Mesothelial cell of epicardium (in vitro differentiated cells): ENCODE data around the gene CDH4. TPM values are rescaled to one million over a fixed set of nuclear protein-coding genes. Genes with fewer than 3 reads are reported as not detected.

Experiments
- DNase-seq, 2 experiments: peaks; one replicate each; pipeline ENCODE4 v3.0.0; 2021; ENCODE audit warnings: low spot score in 2 of 2; ENCODE audit not compliant: unreplicated experiment in 2 of 2
- H3K27ac Mint-ChIP-seq: 2 replicates; pipeline ENCODE4 v1.8.0; 2021; ENCODE audit warnings: mixed read lengths
- H3K27me3 Mint-ChIP-seq: 2 replicates; pipeline ENCODE4 v1.8.0; 2021; ENCODE audit warnings: low read depth, mixed read lengths
- H3K36me3 Mint-ChIP-seq: 2 replicates; pipeline ENCODE4 v1.8.0; 2021; ENCODE audit warnings: mixed read lengths
- H3K4me1 Mint-ChIP-seq: 2 replicates; pipeline ENCODE4 v1.8.0; 2021; ENCODE audit warnings: mixed read lengths
- H3K4me3 Mint-ChIP-seq: 2 replicates; pipeline ENCODE4 v1.8.0; 2021; ENCODE audit warnings: mild to moderate bottlenecking, moderate library complexity, mixed read lengths
- H3K9me3 Mint-ChIP-seq: 2 replicates; pipeline ENCODE4 v1.8.0; 2021; ENCODE audit warnings: mixed read lengths
- CTCF ChIP-seq: fragments of 200-600 bp; sonication (generic); IDR thresholded peaks from one replicate; pipeline ENCODE4 v1.5.0; 2021; ENCODE audit warnings: antibody characterized with exemption; ENCODE audit not compliant: unreplicated experiment
- total RNA-seq: library from RNA; stranded (reverse); gene quantifications from 3 replicates; pipeline ENCODE4 v1.2.1, GENCODE V29; 2021

The CDH4 gene
- total RNA-seq, 1 donor from 2014 or later, result 1.1 TPM

DNA sequence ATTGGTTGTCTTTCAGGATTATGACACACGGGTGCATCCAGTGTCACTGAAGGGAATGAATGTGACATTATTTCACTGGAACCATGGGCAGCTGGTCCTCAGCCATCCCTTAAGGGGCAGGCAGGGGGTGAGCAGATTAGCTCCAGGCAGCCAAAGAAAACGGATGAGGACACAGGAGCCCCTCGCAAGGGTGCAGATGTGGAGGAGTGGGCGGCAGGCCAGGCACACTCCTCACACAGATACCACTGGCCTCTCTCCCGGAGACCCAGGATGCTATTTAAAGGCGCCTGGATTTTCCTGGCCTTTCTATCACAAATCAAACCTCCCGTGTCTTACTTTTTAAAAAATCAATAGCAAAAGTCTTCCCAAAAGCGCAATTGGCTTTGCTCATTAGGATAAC lies 603.2 kb downstream of the CDH4 start:
- H3K36me3 Mint-ChIP-seq, result no peaks in the 10 kb centered on the region
- no peak overlapping the region for H3K27ac Mint-ChIP-seq
- TF ChIP-seq CTCF, result no peak
- H3K9me3 Mint-ChIP-seq, result no peaks in the 10 kb centered on the region
- peaks cover 6% of the 10 kb centered on the region for H3K27me3 Mint-ChIP-seq
- H3K4me3 Mint-ChIP-seq, result no peak overlapping the region
- H3K4me1 Mint-ChIP-seq, result no peaks in the 10 kb centered on the region
- no peak for DNase-seq

DNA sequence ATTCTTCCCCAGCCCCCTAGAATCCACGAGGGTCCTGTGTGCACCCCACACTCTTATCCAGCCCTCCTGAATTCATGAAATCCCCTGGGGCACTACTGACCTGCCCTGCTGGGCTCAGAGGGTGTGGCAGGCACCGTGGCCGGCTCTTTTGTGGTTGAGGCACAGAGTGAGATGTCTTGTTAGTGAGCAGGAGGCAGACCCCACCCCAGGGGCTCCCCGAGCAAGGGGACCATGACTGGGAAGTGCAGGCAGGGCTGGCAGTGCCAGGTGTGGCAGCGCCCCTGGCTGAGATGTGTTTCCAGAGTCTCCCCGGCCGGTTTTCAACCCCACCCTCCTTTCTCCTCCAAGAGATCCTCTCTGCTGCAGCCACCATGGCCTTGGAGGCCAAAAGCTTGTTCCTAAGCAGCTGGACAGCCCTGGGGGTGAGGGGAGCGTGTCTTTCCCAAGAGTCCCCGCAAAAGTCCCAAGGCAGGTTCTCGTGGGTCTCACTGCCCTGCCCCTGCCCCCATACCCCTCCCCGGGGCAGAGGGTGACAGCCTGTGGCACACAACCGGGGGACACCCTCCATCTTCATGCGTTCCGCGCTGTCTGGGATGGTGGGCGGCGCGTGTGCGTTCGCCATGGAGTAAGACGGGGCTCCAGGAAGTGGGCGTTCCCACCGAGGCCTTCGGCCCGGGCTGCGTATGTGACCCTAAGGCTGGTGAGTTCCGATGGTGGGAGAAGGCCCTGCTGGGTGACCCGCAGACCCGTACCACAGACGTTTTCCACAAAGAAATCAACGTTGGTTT lies 604.8 kb downstream of the CDH4 start:
- no peaks in the 10 kb centered on the region for H3K4me1 Mint-ChIP-seq
- no peak overlapping the region for H3K27ac Mint-ChIP-seq
- peaks cover 6% of the 10 kb centered on the region for H3K27me3 Mint-ChIP-seq
- no peak overlapping the region for H3K4me3 Mint-ChIP-seq
- no peak for DNase-seq
- H3K36me3 Mint-ChIP-seq, result no peaks in the 10 kb centered on the region
- no peak for TF ChIP-seq CTCF
- no peaks in the 10 kb centered on the region for H3K9me3 Mint-ChIP-seq

GRCh38 chr20:61857414-61857775 lies 605.3 kb downstream of the CDH4 start:
- Mint-ChIP-seq H3K4me3 (no peak overlapping the region), H3K27ac (no peak overlapping the region), H3K4me1 (no peaks in the 10 kb centered on the region), H3K9me3 (no peaks in the 10 kb centered on the region), H3K36me3 (no peaks in the 10 kb centered on the region), H3K27me3 (peaks cover 6% of the 10 kb centered on the region)
- no peak for TF ChIP-seq CTCF
- DNase-seq, result no peak

GRCh38 chr20:61857884-61858283 lies 605.8 kb downstream of the CDH4 start:
- H3K27me3 Mint-ChIP-seq, result peaks cover 6% of the 10 kb centered on the region
- TF ChIP-seq CTCF, result no peak
- H3K27ac Mint-ChIP-seq, result no peak overlapping the region
- no peak overlapping the region for H3K4me3 Mint-ChIP-seq
- no peaks in the 10 kb centered on the region for H3K36me3 Mint-ChIP-seq
- no peaks in the 10 kb centered on the region for H3K4me1 Mint-ChIP-seq
- H3K9me3 Mint-ChIP-seq, result no peaks in the 10 kb centered on the region
- no peak for DNase-seq

DNA sequence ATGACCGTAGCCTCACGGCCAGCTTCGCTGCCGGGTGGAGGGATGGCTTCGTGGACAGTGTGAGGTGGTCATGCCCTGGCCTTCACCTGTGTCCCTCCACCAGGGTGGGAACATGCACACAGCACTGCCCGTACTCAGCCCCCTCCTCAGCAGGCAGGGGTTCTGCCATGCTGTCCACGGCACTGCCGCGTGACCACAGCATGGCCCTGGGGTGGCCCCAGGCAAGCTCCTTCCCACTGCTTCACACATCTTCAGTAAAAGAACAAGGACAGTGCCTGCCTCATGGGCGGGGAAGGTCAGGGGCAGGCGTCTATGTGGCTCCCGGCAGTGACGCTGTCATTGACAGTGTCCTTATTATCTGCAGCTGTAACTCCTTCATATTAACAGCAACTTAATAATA lies 607.7 kb downstream of the CDH4 start:
- DNase-seq, result no peak
- no peaks in the 10 kb centered on the region for H3K36me3 Mint-ChIP-seq
- H3K27ac Mint-ChIP-seq, result no peak overlapping the region
- no peak for TF ChIP-seq CTCF
- H3K9me3 Mint-ChIP-seq, result no peaks in the 10 kb centered on the region
- peaks cover 8% of the 10 kb centered on the region for H3K27me3 Mint-ChIP-seq
- H3K4me1 Mint-ChIP-seq, result no peaks in the 10 kb centered on the region
- no peak overlapping the region for H3K4me3 Mint-ChIP-seq
